Measurements from ENCODE around the gene SEC16A. TPM values are rescaled to one million over a fixed set of nuclear protein-coding genes. Genes with fewer than 3 reads are reported as not detected.
A peak's percentile ranks its signal among the peaks of the same experiment; 100 is the strongest.

SEC16A gene
- total RNA-seq, 1 experiment from 2014 or later: 56.4 TPM

GRCh38 chr9:136441681-136442245 is 41.1 kb downstream of the SEC16A start:
- H3K79me1 ChIP-seq (ENCODE audit: insufficient read depth, low read depth, low read length, poor library complexity, severe bottlenecking): peaks cover 2% of the 10 kb centered on the region
- H3K4me2 ChIP-seq (ENCODE audit: insufficient read depth, insufficient read length, low read length): no peak overlapping the region
- Mint-ChIP-seq H3K9me3 (no peaks in the 10 kb centered on the region), H3K27me3 (ENCODE audit: low read depth) (no peaks in the 10 kb centered on the region), H3K36me3 (ENCODE audit: insufficient read depth in 1 of 3, low read depth in 3 of 3) (peaks cover 18 to 63% (median 48%) of the 10 kb centered on the region in 3 experiments), H3K4me1 (peaks cover 14 to 15% of the 10 kb centered on the region in 2 experiments), H3K27ac (0 out of 7 replicates have a peak overlapping the region, but pooled peaks of 1 of the 3 experiments have one; percentile 67), H3K4me3 (no peak overlapping the region; a peak in 1 of 5 replicates)
- H2BK120ac ChIP-seq (ENCODE audit: low read depth, low read length, poor library complexity, severe bottlenecking): no peak overlapping the region
- H3T11ph ChIP-seq (ENCODE audit: low read length): no peak overlapping the region
- no peak overlapping the region for H3K9ac ChIP-seq (ENCODE audit: extremely low read depth, insufficient read length, low read length)
- no peak overlapping the region for H4K8ac ChIP-seq (replicated peaks; ENCODE audit: insufficient read length, low read depth, low read length)
- peaks cover 2% of the 10 kb centered on the region; the same call in 1 of the 2 replicates for H3K79me2 ChIP-seq (ENCODE audit: insufficient read depth, low read length)
- H2BK20ac ChIP-seq (ENCODE audit: low read depth, low read length, poor library complexity, severe bottlenecking): no peak overlapping the region
- H2BK15ac ChIP-seq (ENCODE audit: low read depth, low read length): no peak overlapping the region
- no peak overlapping the region for H2AFZ ChIP-seq (ENCODE audit: low read length)
- H2BK12ac ChIP-seq (ENCODE audit: insufficient read length, low read depth, low read length): no peak overlapping the region
- H2BK5ac ChIP-seq (ENCODE audit: insufficient read length, low read length): no peak overlapping the region
- peaks cover 2% of the 10 kb centered on the region for H4K20me1 ChIP-seq (ENCODE audit: control insufficient read depth, insufficient read depth, insufficient read length)
- no peak for DNase-seq
- no peak for TF ChIP-seq CTCF (conservative IDR thresholded peaks at IDR 0.05)
- H3K56ac ChIP-seq (ENCODE audit: insufficient read length, low read depth, low read length): no peak overlapping the region
- H3K27me3 ChIP-seq (ENCODE audit: insufficient read depth, low read length): no peaks in the 10 kb centered on the region
- H3K4ac ChIP-seq (ENCODE audit: low read depth, low read length): no peak overlapping the region
- no peak overlapping the region for H3K27ac ChIP-seq (ENCODE audit: insufficient read length, low read depth, low read length)
- no peaks in the 10 kb centered on the region for H3K9me3 ChIP-seq (ENCODE audit: control insufficient read depth, low read depth, low read length)
- H3K23ac ChIP-seq (ENCODE audit: insufficient read length, low read depth, low read length): no peak overlapping the region
- H3K4me1 ChIP-seq (ENCODE audit: insufficient read depth, low read length): no peaks in the 10 kb centered on the region
- peaks cover 14% of the 10 kb centered on the region for H3K23me2 ChIP-seq (ENCODE audit: insufficient read length, low read depth, low read length, poor library complexity, severe bottlenecking)
- no peak overlapping the region for H3K14ac ChIP-seq (ENCODE audit: insufficient read depth, low read length)
- H4K5ac ChIP-seq (ENCODE audit: insufficient read length, low read depth, low read length): no peak overlapping the region
- H4K91ac ChIP-seq (ENCODE audit: insufficient read length, low read depth, low read length): no peak overlapping the region
- no CpG with 5 or more reads among the region's 17 CpGs for WGBS (ENCODE audit: extremely low coverage, insufficient read length, low lambda C conversion rate)
- H3K18ac ChIP-seq (ENCODE audit: insufficient read length, low read depth, low read length): no peak overlapping the region
- no peak overlapping the region for H2AK5ac ChIP-seq (ENCODE audit: insufficient read length, low read length)
